Measurements from ENCODE around the gene IFT43. TPM values are rescaled to one million over a fixed set of nuclear protein-coding genes. Genes with fewer than 3 reads are reported as not detected.

Gene IFT43
- total RNA-seq, 1 donor, result 9.2 TPM

DNA sequence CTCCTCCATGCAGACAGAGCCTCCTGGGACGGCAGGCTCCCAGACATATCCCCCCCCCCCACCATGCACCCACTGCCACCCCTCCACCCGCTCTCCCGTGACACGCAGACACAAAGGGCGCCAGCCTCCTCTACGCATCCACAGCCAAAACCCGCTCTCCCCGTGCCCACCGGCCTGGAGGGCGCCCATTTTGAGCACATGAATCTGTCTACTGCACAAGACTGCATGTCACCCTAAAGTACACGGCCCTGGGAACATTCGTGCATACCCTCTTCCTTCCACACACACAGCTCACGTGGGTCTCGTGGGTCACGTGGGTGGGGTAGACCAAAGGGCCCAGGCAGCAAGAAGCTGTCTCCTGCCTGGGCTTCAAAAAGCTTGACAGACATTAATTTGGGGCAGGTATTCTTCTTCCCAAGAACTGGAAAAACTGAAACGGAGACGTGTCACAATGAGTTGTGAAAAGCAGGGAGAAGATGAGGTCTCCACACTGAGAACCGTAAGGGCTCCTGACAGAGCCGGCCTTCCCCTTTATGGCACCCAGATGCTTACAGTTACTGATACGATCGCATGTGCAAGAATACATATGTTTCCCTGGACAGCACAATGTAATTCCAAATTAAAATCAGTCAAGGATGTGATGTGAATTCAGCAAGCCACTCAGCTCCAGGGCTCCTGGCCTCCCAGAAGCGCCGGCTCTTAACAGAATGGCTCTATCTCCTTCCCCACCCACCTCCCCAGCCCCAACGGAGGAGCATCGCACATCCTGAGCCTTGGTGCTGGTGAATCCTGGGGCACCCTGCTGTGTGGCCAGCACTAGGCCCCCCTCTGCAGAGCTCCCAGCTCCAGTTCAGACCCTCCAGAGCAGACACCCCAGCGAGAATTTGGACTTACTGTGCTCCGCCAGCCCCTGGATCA is 5.7 kb upstream of the IFT43 start:
- no peak for DNase-seq (ENCODE audit: low read depth in 2 of 3, low spot score in 2 of 3)

GRCh38 chr14:75980856-75981255 is 4.7 kb upstream of the IFT43 start:
- no peak for DNase-seq (ENCODE audit: low read depth in 2 of 3, low spot score in 2 of 3)

DNA sequence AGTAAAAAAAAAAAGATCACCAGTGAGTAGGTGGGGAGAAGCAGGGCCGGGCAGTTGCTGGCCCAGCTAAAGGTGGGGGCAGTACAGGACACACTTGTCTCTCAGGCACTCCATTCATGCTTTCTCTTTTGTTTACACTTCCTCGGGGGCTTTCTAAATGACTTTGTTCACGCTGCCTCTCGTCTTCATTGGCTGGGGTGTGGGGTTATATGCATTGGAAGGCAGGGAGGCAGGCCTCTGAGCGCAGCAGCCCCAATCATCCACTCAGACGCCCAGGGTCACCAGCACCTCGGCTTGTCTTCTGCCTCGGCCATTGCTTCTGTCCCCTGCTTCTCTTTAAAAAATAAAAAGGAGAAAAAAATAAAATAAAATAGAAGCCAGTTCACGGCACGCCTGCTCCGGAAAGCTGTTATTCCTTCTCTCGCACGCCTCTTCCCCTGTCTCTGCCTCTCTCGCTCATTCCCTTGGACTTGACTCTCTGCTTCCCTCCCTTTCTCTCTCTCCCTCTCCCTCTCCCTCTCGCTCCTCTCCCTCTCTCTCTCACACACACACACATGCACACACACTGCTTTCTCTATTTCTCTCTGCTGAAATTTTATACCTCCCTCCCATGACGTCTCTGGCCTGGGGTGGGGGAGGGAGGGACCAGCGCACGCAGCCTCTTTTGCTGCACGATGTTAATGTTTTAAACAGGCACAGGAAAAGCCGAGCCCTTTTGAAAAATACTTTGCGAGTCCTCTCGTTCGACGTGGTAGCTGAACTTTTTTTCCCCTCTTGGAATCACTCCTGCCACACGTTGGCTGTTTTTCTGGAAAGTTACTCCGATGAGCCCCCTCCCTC is 3.9 kb upstream of the IFT43 start, which contains the start of gene TGFB3:
Gene TGFB3, minus strand, starts transcription at position 570 of the 840 bp plus-strand sequence. CDS start 1,102 bp downstream, outside the sequence.
- peak; percentile 31 to 72 (median 56) for DNase-seq (ENCODE audit: low read depth in 2 of 3, low spot score in 2 of 3)

- DNase-seq (ENCODE audit: low read depth in 2 of 3, low spot score in 2 of 3), result peak; percentile 52 to 82 (median 76)
Measured at GRCh38 chr14:75982266-75983018, 3.1 kb upstream of the IFT43 start.

DNA sequence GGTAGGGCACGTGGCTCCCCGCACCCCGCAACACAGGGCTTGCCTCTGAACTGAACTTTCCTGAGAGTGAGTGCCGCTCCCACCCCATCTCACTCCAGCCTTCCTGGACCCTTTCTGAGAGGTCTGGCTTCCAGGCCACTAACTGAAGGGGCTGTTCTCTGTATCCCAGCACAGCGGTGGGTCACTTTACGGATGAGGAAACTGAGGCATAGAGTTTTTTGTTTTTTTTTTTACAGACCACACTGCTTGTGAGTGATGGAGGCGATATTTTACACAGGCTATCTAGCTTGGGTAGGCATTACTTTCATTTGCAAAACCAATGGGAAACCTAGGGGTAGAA is 2.6 kb upstream of the IFT43 start:
- DNase-seq (ENCODE audit: low read depth in 2 of 3, low spot score in 2 of 3), result no peak

GRCh38 chr14:75984674-75985073 is 889 bp upstream of the IFT43 start:
- DNase-seq (ENCODE audit: low read depth in 2 of 3, low spot score in 2 of 3), result no peak

GRCh38 chr14:75986439-75986765 is 839 bp downstream of the IFT43 start:
- no peak for DNase-seq (ENCODE audit: low read depth in 2 of 3, low spot score in 2 of 3)

- DNase-seq (ENCODE audit: low read depth in 2 of 3, low spot score in 2 of 3), result no peak
Measured at GRCh38 chr14:75987201-75987970, 1.8 kb downstream of the IFT43 start.

- no peak for DNase-seq (ENCODE audit: low read depth in 2 of 3, low spot score in 2 of 3)
Measured at GRCh38 chr14:75989134-75989533, 3.6 kb downstream of the IFT43 start.

DNA sequence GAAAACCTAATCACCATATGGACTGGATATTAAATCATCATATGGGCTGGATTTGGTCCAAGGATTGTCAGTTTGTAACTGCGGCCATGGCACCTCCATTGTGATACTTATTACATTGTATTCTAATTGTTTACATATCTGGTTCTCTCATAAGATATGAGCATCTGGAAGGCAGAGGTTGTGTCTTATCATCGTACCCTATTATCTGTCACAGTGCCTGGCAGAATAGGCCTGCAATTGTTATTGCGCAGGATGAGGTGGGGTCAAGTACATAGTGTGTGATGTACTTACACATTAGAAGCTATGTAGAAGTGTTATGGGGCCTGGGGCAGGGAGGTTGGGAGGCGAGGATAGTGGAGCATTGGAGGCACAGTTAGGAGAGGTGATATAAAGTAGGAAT is 4.7 kb downstream of the IFT43 start:
- DNase-seq (ENCODE audit: low read depth in 2 of 3, low spot score in 2 of 3), result no peak

GRCh38 chr14:75991753-75992152 is 6.2 kb downstream of the IFT43 start:
- DNase-seq (ENCODE audit: low read depth in 2 of 3, low spot score in 2 of 3), result no peak

DNA sequence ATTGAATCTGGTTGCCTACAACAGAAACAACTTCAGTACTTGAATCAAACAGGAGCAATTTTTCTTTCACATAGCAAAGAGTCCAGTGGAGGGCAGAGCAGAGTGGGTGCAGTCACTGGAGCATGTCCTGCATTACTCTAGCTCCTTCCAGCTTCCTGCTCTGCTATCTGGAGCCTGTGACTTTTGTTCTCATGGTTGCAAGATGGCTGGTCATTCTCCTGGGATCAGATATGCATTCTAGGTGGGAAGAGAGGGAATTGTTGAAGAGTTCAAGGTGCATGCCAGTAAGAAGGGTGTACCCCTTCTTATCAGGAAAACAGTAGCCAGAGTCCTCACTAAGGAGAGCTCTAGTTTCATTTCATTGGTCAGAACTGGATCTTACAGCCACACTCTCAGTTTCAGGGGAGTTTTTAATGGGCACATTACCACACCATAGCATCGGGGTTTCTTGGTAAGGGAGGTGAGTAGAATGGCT is 8.0 kb downstream of the IFT43 start:
- DNase-seq (ENCODE audit: low read depth in 2 of 3, low spot score in 2 of 3), result no peak

DNA sequence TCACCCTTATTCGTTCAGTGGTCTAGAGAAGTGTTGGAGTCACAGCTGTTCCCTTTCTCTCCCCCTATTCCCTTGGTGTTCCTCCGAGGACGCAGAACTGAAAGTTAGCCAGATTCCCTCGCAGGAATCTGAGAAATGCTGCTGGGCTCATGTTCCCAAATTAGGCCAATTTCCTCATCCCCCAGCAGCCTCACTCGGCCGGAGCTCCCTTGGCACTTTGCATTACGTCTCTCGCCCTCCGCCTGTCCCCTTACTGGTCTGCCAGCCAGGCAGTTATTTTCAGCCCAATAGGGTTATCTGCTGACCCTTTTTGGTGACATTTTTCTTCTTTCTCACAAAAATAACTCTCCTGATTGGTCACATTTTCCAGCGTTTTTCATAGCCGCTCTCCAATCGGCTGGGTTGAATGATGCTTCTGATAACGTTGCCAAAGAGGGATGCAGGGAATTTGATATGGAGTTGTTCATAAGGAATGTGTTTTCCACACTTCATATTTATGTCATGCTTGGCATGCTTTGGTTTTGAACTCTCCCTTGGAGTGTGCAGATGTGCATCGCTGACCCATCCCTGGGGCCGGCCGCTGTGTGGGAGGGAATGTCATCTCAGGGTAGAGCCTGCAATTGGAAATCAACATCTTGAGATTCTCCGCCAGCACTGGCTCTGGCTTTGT is 9.9 kb downstream of the IFT43 start:
- no peak for DNase-seq (ENCODE audit: low read depth in 2 of 3, low spot score in 2 of 3)

DNA sequence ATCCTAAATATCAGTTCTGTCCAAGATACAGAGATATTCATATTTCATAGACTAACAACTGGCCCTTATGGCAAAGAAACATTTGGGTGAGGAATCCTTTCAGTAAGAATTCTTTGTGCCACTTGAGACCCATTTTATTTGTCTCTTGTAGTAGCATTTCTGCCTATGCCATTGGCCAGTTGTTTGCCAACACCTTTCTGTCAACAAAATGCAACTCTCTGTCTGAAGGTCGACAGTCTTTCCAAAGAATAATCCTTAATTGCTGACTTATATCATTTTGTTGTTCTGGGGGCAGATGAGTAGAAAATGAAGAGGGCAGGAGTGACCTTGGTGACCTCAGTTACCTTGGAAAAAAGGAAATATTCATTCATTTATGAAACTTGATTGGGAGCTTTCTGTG is 10.9 kb downstream of the IFT43 start:
- no peak for DNase-seq (ENCODE audit: low read depth in 2 of 3, low spot score in 2 of 3)

DNA sequence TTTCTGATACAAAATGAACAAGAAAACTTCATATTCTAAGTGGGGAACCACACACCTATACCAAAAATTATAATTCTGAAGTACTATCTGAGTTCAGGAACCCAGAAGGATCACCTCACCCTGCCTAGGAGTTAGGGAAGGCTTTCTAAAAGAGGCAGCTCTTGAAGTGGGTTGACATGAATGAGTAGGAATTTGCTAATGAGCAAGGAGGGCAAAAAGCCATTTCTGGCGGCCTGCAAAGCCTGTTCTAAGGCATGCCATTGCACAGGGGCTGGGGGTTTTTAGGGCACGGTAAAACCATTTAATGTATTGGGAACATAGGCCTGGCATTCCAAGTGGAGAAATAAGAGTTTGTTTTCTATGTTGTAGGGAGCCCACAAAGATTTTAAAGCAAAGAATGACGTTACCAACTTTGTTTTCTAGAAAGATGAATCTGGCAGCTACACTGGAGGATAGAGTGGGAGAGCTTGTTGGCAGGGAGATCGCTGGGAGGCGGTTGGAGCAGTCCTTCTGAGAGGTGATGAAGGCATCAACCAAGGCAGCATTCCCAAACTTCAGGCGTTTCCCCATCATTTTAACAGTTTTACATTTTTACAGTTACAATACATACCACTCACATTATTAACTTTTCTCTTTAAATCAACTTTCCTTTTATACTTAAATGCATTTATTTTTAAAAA is 14.1 kb downstream of the IFT43 start:
- DNase-seq (ENCODE audit: low read depth in 2 of 3, low spot score in 2 of 3), result no peak

DNA sequence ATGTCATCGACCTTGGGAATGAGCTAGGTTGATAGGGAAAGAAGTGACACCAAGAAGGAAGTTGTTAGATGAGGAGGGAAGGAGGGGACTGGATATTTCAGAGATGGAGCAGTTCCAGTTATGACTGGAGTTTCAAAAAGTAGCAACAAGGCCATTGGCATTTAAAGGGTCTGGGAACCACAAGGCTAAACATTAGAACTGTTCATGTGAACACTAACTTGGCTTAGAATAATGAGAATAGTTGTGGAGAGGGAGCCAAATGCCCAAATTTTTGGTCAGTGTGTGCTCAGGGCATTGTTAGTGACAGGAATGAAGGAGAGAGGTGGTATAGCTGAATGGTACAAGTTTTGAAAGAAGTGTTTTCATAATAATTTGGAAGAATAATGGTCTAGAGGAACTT is 16.8 kb downstream of the IFT43 start:
- no peak for DNase-seq (ENCODE audit: low read depth in 2 of 3, low spot score in 2 of 3)

- no peak for DNase-seq (ENCODE audit: low read depth in 2 of 3, low spot score in 2 of 3)
Measured at GRCh38 chr14:76006253-76006652, 20.7 kb downstream of the IFT43 start.

- DNase-seq (ENCODE audit: low read depth in 2 of 3, low spot score in 2 of 3), result no peak
Measured at GRCh38 chr14:76007379-76007778, 21.8 kb downstream of the IFT43 start.

GRCh38 chr14:76007852-76008251 is 22.3 kb downstream of the IFT43 start:
- DNase-seq (ENCODE audit: low read depth in 2 of 3, low spot score in 2 of 3), result no peak

All from hematopoietic multipotent progenitor cell (in vitro differentiated cells).